ENCODE measurements around the gene PDE4D.

GRCh38 chr5:59275170-59275509, 618.4 kb downstream of the PDE4D start:
- TF ChIP-seq CTCF (IDR thresholded peaks at IDR 0.05) (no peak), EZH2 (IDR thresholded peaks at IDR 0.05) (no peak)

Data from neural progenitor cell (in vitro differentiated cells).